ENCODE results near the gene TSEN2. TPM values are rescaled to one million over a fixed set of nuclear protein-coding genes. Genes with fewer than 3 reads are reported as not detected.

The TSEN2 gene
- total and polyA plus RNA-seq, 10 donors, result 10.6 to 21.5 (median 14.4) TPM

DNA sequence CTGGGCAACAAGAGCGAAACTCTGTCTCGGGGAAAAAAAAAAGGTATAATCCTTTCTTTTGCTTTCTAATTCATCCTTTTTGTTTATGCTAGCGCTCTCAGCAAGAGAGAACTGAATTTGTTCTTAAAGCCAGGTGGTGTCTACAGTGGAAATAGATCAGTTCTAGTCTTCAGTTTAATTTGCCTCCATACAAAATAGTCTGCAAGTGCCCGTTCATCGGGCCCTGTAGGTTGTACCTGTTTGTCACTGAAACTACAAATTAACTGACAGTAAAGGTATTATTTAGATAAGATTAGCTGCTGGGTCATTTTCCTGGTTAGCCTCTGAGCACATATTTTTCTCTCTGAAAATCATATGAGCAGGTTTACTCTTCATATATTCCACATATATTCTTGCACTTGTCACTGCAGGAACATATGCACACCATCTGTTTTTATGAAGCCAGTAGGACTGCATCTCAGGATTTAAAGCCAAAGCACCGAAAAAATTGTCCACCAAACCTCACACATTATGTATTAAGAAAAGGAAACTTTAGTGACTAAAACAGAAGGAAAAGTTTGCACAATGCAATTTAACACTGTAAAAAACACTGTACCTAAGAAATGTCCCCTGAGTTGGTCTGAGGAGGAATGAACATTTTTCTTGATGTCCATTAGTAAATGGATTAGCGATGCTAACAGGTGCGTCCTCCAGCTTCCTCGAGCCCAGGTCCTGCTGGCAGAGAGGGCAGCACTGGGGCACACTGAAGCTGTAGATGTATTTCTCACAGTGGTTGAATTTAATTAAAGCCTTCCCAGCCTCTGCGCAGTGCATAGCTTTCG, 60.6 kb downstream of the TSEN2 start:
- no peak overlapping the region for H3K27ac ChIP-seq
- no peak for DNase-seq
- intact Hi-C loops (cut with DNase I; ENCODE audit: low total_unique reads), result no loop called here
- TF ChIP-seq, protein P1, sequence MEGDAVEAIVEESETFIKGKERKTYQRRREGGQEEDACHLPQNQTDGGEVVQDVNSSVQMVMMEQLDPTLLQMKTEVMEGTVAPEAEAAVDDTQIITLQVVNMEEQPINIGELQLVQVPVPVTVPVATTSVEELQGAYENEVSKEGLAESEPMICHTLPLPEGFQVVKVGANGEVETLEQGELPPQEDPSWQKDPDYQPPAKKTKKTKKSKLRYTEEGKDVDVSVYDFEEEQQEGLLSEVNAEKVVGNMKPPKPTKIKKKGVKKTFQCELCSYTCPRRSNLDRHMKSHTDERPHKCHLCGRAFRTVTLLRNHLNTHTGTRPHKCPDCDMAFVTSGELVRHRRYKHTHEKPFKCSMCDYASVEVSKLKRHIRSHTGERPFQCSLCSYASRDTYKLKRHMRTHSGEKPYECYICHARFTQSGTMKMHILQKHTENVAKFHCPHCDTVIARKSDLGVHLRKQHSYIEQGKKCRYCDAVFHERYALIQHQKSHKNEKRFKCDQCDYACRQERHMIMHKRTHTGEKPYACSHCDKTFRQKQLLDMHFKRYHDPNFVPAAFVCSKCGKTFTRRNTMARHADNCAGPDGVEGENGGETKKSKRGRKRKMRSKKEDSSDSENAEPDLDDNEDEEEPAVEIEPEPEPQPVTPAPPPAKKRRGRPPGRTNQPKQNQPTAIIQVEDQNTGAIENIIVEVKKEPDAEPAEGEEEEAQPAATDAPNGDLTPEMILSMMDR (IDR thresholded peaks at IDR 0.05 in 8 of 11, conservative IDR thresholded peaks at IDR 0.05 in 3 of 11), result no peak
- no peak for TF ChIP-seq POLR2AphosphoS5 (IDR thresholded peaks at IDR 0.05)
- no peak for TF ChIP-seq POLR2A (IDR thresholded peaks at IDR 0.05)
- no peaks in the 10 kb centered on the region for H3K9me3 ChIP-seq
- no peaks in the 10 kb centered on the region for H3K4me1 ChIP-seq
- peaks cover 0 to 7% (median 3%) of the 10 kb centered on the region in 6 donors for H3K36me3 ChIP-seq
- no peaks in the 10 kb centered on the region for H3K27me3 ChIP-seq (replicated peaks in 1 of 7)
- 83 to 87% (median 85%) methylated on average over 11 of the region's 11 CpGs for WGBS, 5 donors
- no peak overlapping the region for H3K4me3 ChIP-seq

DNA sequence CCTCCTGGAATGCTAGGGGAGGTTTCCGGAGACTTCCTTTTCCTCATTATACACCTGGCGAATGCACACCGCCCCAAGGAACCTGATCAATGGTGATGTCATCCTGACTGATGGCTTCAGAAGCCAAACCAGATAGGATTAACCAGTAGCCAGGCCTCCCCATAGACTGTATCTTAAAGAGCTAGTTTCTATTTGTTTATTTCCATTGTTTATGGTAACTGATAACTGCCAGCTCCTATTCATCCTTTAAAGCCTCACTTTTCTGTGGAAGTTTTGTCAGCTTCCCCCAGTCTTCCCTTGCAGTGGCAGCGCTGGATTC, 61.2 kb downstream of the TSEN2 start, which contains the start of gene MKRN2OS:
Gene MKRN2OS (minus strand): TSS at position 27 of the 319 bp plus-strand sequence. CDS start 35 bp downstream, outside the sequence.
- intact Hi-C loops (cut with DNase I; ENCODE audit: low total_unique reads), result no loop called here
- no peak within 1 kb of the TSS for H3K27ac ChIP-seq
- no peak within 1 kb of the TSS for H3K4me3 ChIP-seq
- no peaks in the 10 kb centered on the region for H3K4me1 ChIP-seq
- peaks cover 0 to 2% (median under 1%) of the 10 kb centered on the region in 6 donors for H3K36me3 ChIP-seq
- peaks cover 0 to 2% (median 0%) of the 10 kb centered on the region in 7 donors for H3K27me3 ChIP-seq (replicated peaks in 1 of 7)
- no peak for DNase-seq
- 83 to 88% (median 85%) methylated on average over 4 of the region's 4 CpGs for WGBS, 5 donors
- H3K9me3 ChIP-seq, result no peaks in the 10 kb centered on the region
- TF ChIP-seq, protein P1 (IDR thresholded peaks at IDR 0.05 in 8 of 11, conservative IDR thresholded peaks at IDR 0.05 in 3 of 11), result no peak
- TF ChIP-seq POLR2A (IDR thresholded peaks at IDR 0.05) (no peak), POLR2AphosphoS5 (IDR thresholded peaks at IDR 0.05) (no peak)

GRCh38 chr3:12549971-12550760, 65.9 kb downstream of the TSEN2 start:
- no peak overlapping the region for H3K4me3 ChIP-seq
- no peak for DNase-seq
- H3K27ac ChIP-seq, result no peak overlapping the region
- intact Hi-C loops (cut with DNase I; ENCODE audit: low total_unique reads), result loop anchor here (10.0 kb wide), 2 partner anchors 65 to 115 kb away; partner anchors contain the start of genes RAF1 and TSEN2
- 73 to 79% (median 75%) methylated on average over 7 of the region's 7 CpGs for WGBS, 5 donors
- H3K9me3 ChIP-seq, result no peaks in the 10 kb centered on the region
- peaks cover 0 to 50% (median 4%) of the 10 kb centered on the region in 7 donors for H3K27me3 ChIP-seq (replicated peaks in 1 of 7)
- TF ChIP-seq, protein P1 (IDR thresholded peaks at IDR 0.05 in 8 of 11, conservative IDR thresholded peaks at IDR 0.05 in 3 of 11), result no peak
- TF ChIP-seq POLR2AphosphoS5 (IDR thresholded peaks at IDR 0.05), result no peak
- no peak for TF ChIP-seq POLR2A (IDR thresholded peaks at IDR 0.05)
- H3K36me3 ChIP-seq, result no peaks in the 10 kb centered on the region
- H3K4me1 ChIP-seq, result peaks cover 0 to 16% (median 10%) of the 10 kb centered on the region in 6 donors

Data from spleen (tissue), 11 donors.